ENCODE data around the gene CNTN2. TPM values are rescaled to one million over a fixed set of nuclear protein-coding genes. Genes with fewer than 3 reads are reported as not detected.

CNTN2 gene
- total and polyA plus RNA-seq, 9 donors: 0.02 to 0.37 (median 0.19) TPM; not detected in 3

DNA sequence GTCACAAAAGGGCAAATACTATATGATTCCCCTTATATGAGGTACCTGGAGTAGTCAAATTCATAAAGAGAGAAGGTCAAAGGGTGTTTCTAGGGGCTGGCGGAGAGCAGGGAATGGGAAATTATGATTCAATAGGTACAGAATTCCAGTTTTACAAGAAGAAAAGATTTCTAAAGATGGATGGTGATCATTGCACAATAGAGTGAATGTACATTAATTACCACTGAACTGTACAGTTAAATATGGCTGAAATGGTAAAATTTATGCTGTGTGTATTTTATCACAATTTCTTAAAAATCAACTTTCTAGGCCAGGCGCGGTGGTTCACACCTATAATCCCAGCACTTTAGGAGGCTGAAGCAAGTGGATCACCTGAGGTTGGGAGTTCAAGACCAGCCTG, 59.4 kb downstream of the CNTN2 start:
- H3K4me3 ChIP-seq: no peak overlapping the region
- no peak for DNase-seq
- no peak overlapping the region for H3K27ac ChIP-seq
- H3K36me3 ChIP-seq: no peaks in the 10 kb centered on the region
- 96 to 99% (median 96%) methylated on average over 3 of the region's 3 CpGs for WGBS, 3 donors
- TF ChIP-seq EP300 (IDR thresholded peaks at IDR 0.05) (no peak), POLR2A (IDR thresholded peaks at IDR 0.05) (no peak)
- TF ChIP-seq, protein P1, sequence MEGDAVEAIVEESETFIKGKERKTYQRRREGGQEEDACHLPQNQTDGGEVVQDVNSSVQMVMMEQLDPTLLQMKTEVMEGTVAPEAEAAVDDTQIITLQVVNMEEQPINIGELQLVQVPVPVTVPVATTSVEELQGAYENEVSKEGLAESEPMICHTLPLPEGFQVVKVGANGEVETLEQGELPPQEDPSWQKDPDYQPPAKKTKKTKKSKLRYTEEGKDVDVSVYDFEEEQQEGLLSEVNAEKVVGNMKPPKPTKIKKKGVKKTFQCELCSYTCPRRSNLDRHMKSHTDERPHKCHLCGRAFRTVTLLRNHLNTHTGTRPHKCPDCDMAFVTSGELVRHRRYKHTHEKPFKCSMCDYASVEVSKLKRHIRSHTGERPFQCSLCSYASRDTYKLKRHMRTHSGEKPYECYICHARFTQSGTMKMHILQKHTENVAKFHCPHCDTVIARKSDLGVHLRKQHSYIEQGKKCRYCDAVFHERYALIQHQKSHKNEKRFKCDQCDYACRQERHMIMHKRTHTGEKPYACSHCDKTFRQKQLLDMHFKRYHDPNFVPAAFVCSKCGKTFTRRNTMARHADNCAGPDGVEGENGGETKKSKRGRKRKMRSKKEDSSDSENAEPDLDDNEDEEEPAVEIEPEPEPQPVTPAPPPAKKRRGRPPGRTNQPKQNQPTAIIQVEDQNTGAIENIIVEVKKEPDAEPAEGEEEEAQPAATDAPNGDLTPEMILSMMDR (IDR thresholded peaks at IDR 0.05): no peak
- intact Hi-C loops (cut with DNase I): no loop called here
- H3K27me3 ChIP-seq: no peaks in the 10 kb centered on the region
- H3K9me3 ChIP-seq: no peaks in the 10 kb centered on the region
- H3K4me1 ChIP-seq (ENCODE audit: insufficient read depth): no peaks in the 10 kb centered on the region

- H3K27ac ChIP-seq: no peak overlapping the region
- intact Hi-C loops (cut with DNase I): no loop called here
- H3K9me3 ChIP-seq: no peaks in the 10 kb centered on the region
- H3K27me3 ChIP-seq: no peaks in the 10 kb centered on the region
- no peaks in the 10 kb centered on the region for H3K4me1 ChIP-seq (ENCODE audit: insufficient read depth)
- WGBS, 3 donors: 92 to 95% (median 94%) methylated on average over 4 of the region's 4 CpGs
- DNase-seq: no peak
- H3K36me3 ChIP-seq: no peaks in the 10 kb centered on the region
- no peak overlapping the region for H3K4me3 ChIP-seq
- TF ChIP-seq, protein P1 (IDR thresholded peaks at IDR 0.05): no peak
- TF ChIP-seq EP300 (IDR thresholded peaks at IDR 0.05) (no peak), POLR2A (IDR thresholded peaks at IDR 0.05) (no peak)
These were observed 64.3 kb downstream of the CNTN2 start for GRCh38 chr1:205107327-205107726.

DNA sequence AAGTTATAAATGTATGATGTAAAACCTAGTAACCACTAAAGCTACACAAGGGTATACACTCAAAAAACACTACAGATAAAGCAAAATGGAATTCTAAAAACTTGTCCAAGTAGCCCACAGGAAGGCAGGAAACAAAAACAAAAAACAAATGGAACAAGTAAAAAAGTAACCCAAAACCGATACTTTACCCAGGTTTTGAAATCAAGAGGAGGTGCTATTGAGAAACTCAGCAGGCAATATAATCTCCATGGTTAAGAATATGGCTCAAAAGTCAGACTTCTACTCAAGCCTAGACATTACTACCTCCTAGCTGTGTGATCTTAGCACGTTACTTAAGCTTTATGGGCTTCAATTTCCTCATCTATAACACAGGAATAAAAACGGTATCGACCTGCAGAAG, 65.5 kb downstream of the CNTN2 start:
- no peaks in the 10 kb centered on the region for H3K36me3 ChIP-seq
- DNase-seq: no peak
- no peak for TF ChIP-seq EP300 (IDR thresholded peaks at IDR 0.05)
- TF ChIP-seq POLR2A (IDR thresholded peaks at IDR 0.05): no peak
- TF ChIP-seq, protein P1 (IDR thresholded peaks at IDR 0.05): no peak
- 75 to 81% (median 80%) methylated on average over 4 of the region's 4 CpGs for WGBS, 3 donors
- intact Hi-C loops (cut with DNase I): no loop called here
- H3K4me1 ChIP-seq (ENCODE audit: insufficient read depth): no peaks in the 10 kb centered on the region
- H3K27me3 ChIP-seq: no peaks in the 10 kb centered on the region
- no peaks in the 10 kb centered on the region for H3K9me3 ChIP-seq
- H3K4me3 ChIP-seq: no peak overlapping the region
- no peak overlapping the region for H3K27ac ChIP-seq

GRCh38 chr1:205109269-205109668, 66.3 kb downstream of the CNTN2 start:
- no peaks in the 10 kb centered on the region for H3K27me3 ChIP-seq
- no peak for DNase-seq
- WGBS, 3 donors: 84 to 98% (median 92%) methylated on average over 1 of the region's 1 CpG
- H3K27ac ChIP-seq: no peak overlapping the region
- H3K4me1 ChIP-seq (ENCODE audit: insufficient read depth): no peaks in the 10 kb centered on the region
- H3K36me3 ChIP-seq: no peaks in the 10 kb centered on the region
- no peak overlapping the region for H3K4me3 ChIP-seq
- TF ChIP-seq POLR2A (IDR thresholded peaks at IDR 0.05): no peak
- TF ChIP-seq, protein P1 (IDR thresholded peaks at IDR 0.05): no peak
- no peak for TF ChIP-seq EP300 (IDR thresholded peaks at IDR 0.05)
- intact Hi-C loops (cut with DNase I): no loop called here
- H3K9me3 ChIP-seq: no peaks in the 10 kb centered on the region

Measured in ovary (tissue), 9 donors.